Fibroblast of pulmonary artery (primary cell): Measurements from ENCODE around the gene RPL12.

ENCODE experiments used
- DNase-seq: peaks from one replicate; pipeline ENCODE4 v3.0.0-alpha.2; 2010; ENCODE audit warnings: low read depth
- H3K4me3 ChIP-seq: replicated peaks from 2 replicates; pipeline ENCODE4 v1.5.1; 2011; ENCODE audit warnings: low read depth, mild to moderate bottlenecking, control low read depth, low read length, moderate library complexity
- TF ChIP-seq, protein P1 (sequence below): IDR thresholded peaks from 2 replicates; pipeline ENCODE4 v1.5.1; 2011; ENCODE audit warnings: mild to moderate bottlenecking, control low read depth, low read length, inconsistent platforms; ENCODE audit errors: missing control alignments

RPL12 gene

DNA sequence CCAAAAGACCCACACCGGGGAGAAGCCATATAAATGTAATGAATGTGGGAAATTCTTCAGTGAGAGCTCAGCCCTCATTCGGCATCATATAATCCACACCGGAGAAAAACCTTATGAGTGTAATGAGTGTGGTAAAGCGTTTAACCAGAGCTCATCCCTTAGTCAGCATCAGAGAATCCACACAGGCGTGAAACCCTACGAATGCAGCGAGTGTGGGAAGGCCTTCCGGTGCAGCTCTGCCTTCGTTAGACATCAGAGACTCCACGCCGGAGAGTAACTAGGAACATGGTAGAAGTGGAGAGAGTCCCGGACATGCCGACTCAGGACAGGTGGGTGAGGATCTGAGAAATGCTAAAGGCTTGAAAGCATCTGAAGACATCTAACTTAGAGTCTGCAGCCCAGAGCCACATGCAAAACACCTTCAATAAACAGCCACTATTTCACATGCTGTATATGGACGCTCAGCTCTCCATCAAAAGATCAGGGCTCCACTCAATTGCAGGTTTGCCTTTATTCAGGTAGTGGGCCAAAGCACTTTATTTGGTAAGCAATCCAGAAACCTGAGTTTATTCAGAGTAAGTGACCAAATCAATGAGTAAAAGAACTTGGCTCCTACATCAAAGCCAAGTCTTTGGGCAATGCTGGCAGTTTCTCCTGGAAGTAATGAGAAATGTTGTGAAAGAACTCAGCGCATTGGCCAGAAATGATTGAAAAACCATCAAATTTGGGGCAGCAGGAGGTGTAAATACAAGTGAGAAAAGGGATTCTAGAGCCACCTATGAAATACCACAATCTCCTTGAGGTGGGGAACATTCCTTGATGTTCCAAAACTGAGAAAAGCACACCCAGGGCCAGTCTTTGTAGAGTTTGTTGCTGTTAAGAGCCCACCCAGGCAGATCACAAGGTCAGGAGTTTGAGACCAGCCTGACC is 6.0 kb downstream of the RPL12 start:
- TF ChIP-seq, protein P1, sequence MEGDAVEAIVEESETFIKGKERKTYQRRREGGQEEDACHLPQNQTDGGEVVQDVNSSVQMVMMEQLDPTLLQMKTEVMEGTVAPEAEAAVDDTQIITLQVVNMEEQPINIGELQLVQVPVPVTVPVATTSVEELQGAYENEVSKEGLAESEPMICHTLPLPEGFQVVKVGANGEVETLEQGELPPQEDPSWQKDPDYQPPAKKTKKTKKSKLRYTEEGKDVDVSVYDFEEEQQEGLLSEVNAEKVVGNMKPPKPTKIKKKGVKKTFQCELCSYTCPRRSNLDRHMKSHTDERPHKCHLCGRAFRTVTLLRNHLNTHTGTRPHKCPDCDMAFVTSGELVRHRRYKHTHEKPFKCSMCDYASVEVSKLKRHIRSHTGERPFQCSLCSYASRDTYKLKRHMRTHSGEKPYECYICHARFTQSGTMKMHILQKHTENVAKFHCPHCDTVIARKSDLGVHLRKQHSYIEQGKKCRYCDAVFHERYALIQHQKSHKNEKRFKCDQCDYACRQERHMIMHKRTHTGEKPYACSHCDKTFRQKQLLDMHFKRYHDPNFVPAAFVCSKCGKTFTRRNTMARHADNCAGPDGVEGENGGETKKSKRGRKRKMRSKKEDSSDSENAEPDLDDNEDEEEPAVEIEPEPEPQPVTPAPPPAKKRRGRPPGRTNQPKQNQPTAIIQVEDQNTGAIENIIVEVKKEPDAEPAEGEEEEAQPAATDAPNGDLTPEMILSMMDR = no peak
- DNase-seq = no peak
- no peak overlapping the region for H3K4me3 ChIP-seq

GRCh38 chr9:127444283-127444920 is 6.8 kb downstream of the RPL12 start:
- H3K4me3 ChIP-seq = no peak overlapping the region
- TF ChIP-seq, protein P1 = no peak
- no peak for DNase-seq

DNA sequence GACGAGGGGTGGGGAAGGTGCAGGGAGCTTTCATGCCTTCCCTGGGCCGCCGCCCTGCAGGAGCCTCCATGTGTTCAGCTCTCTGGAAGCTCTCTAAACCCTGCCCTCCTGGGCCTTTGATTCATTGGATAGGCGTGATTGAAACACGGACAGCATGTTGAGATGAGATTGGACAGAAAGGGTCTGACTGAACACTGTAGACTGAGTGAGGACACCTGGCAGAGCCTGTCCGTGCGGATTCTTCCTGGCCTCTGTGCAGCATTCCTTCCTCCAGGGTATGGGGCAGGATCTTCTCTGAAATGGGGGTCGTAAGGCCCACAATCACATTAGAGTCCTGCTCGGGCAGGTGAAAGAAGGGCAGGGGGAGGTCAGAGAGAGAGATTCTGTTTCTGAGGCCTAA is 12.8 kb downstream of the RPL12 start:
- no peak overlapping the region for H3K4me3 ChIP-seq
- TF ChIP-seq, protein P1 = no peak
- DNase-seq = no peak

GRCh38 chr9:127437497-127438264 is 13.5 kb downstream of the RPL12 start:
- no peak overlapping the region for H3K4me3 ChIP-seq
- DNase-seq = no peak
- TF ChIP-seq, protein P1 = peak; percentile 1

GRCh38 chr9:127430415-127430814 is 20.8 kb downstream of the RPL12 start:
- TF ChIP-seq, protein P1 = no peak
- no peak for DNase-seq
- H3K4me3 ChIP-seq = no peak overlapping the region

- DNase-seq = no peak
- TF ChIP-seq, protein P1 = no peak
- H3K4me3 ChIP-seq = no peak overlapping the region
These were observed 22.9 kb downstream of the RPL12 start for GRCh38 chr9:127428348-127428747.
